Activated naive CD4-positive, alpha-beta T cell treated with anti-CD3 and anti-CD28 coated beads, Interleukin-2, amount 50 U/mL, for 16 hours (primary cell): ENCODE data around the gene COL13A1.

Experiments
- DNase-seq: peaks from one replicate; pipeline ENCODE4 v3.0.0-alpha.2; 2020

COL13A1 gene

GRCh38 chr10:69976795-69977546 is 175.3 kb downstream of the COL13A1 start:
- DNase-seq, result no peak

GRCh38 chr10:69979174-69979573 is 177.5 kb downstream of the COL13A1 start:
- DNase-seq, result no peak

GRCh38 chr10:69980672-69981071 is 179.0 kb downstream of the COL13A1 start:
- DNase-seq, result no peak

- no peak for DNase-seq
Measured at GRCh38 chr10:69988094-69988493, 186.4 kb downstream of the COL13A1 start.

- DNase-seq, result no peak
Measured at GRCh38 chr10:69991151-69991550, 189.4 kb downstream of the COL13A1 start.

- no peak for DNase-seq
Measured at GRCh38 chr10:69994262-69994661, 192.6 kb downstream of the COL13A1 start.

- no peak for DNase-seq
Measured at GRCh38 chr10:69996611-69997010, 194.9 kb downstream of the COL13A1 start.

GRCh38 chr10:70000262-70000661 is 198.6 kb downstream of the COL13A1 start:
- DNase-seq, result no peak

- DNase-seq, result no peak
Measured at GRCh38 chr10:70007116-70007820, 205.6 kb downstream of the COL13A1 start.
